ENCODE results near the gene SAPCD1.

DNA sequence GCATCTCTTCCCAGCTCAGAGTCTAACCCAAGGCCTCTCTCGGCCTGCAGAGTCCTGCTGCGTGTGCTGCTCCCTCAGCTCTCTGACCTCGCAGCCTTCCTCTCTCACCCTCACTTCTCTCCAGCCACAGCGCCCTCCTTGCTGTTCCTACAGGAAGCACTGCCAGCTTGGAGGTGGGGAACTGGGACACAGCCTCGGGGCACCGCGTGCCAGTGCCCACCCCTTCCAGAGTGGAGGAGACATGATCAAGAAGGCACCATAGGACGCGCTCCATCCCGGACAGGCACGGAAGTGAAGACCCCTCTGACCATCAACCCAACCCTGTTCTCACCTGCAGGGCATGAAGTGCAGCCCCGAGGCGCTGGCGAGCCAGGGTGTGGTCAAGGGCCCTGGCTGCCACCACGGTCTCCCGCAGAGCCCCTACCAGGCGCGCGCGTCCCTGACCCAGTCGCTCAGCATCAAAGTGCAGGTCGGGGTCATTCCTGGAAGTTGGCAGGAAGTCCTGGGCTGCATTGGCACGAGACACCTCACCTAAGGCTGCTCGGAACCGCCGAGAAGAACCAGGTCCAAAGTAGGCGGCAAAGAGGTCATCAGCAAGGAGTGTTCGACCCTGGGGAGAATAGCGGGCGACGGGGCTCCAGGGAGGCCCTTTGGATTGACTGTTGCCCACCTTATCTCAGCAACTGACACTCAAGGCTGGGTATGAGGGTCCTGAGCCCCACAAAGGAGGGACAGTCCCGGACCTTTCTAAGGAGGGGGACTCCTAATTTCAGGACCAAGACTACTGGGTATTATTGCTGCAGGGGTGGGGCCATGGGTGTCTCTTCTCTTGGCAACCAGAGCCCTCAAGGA, 13.4 kb downstream of the SAPCD1 start:
- TF ChIP-seq POLR2A (IDR thresholded peaks at IDR 0.05): no peak
- TF ChIP-seq, protein P1, sequence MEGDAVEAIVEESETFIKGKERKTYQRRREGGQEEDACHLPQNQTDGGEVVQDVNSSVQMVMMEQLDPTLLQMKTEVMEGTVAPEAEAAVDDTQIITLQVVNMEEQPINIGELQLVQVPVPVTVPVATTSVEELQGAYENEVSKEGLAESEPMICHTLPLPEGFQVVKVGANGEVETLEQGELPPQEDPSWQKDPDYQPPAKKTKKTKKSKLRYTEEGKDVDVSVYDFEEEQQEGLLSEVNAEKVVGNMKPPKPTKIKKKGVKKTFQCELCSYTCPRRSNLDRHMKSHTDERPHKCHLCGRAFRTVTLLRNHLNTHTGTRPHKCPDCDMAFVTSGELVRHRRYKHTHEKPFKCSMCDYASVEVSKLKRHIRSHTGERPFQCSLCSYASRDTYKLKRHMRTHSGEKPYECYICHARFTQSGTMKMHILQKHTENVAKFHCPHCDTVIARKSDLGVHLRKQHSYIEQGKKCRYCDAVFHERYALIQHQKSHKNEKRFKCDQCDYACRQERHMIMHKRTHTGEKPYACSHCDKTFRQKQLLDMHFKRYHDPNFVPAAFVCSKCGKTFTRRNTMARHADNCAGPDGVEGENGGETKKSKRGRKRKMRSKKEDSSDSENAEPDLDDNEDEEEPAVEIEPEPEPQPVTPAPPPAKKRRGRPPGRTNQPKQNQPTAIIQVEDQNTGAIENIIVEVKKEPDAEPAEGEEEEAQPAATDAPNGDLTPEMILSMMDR (IDR thresholded peaks at IDR 0.05 in 8 of 11, conservative IDR thresholded peaks at IDR 0.05 in 3 of 11): no peak
